Uterus (tissue), 4 donors: ENCODE results near the gene SSR1. TPM values are rescaled to one million over a fixed set of nuclear protein-coding genes. Genes with fewer than 3 reads are reported as not detected.

ENCODE experiments used
- DNase-seq, 2 donors: peaks; one replicate each; pipeline ENCODE4 v3.0.0-alpha.2; 2019 to 2020
- H3K27ac ChIP-seq, 2 donors: fragments of 200-600 bp; sonication (generic); 1 replicate in 1 of 2; 2 replicates in 1 of 2; pipeline ENCODE4 v1.5.1; 2016 to 2018
- H3K27me3 ChIP-seq, 2 donors: fragments of 200-600 bp; sonication (generic); one replicate each; pipeline ENCODE4 v1.5.1; 2018 to 2019; ENCODE audit warnings: control low read depth in 1 of 2
- H3K36me3 ChIP-seq, 2 donors: fragments of 200-600 bp; sonication (generic); one replicate each; pipeline ENCODE4 v1.5.1; 2019; ENCODE audit warnings: control low read depth in 1 of 2
- H3K4me1 ChIP-seq, 2 donors: fragments of 200-600 bp; sonication (generic); one replicate each; pipeline ENCODE4 v1.5.1; 2018 to 2019; ENCODE audit warnings: control low read depth in 1 of 2
- H3K4me3 ChIP-seq, 2 donors: fragments of 200-600 bp; sonication (generic); 1 replicate in 1 of 2; 2 replicates in 1 of 2; pipeline ENCODE4 v1.5.1; 2018 to 2019; ENCODE audit warnings: mild to moderate bottlenecking in 1 of 2
- H3K9me3 ChIP-seq, 2 donors: fragments of 200-600 bp; sonication (generic); one replicate each; pipeline ENCODE4 v1.5.1; 2019; ENCODE audit warnings: control low read depth in 1 of 2
- POLR2A ChIP-seq, 2 donors: fragments of 450-650 bp; IDR thresholded peaks; one replicate each; pipeline ENCODE4 v1.6.1; 2016; ENCODE audit warnings: antibody characterized with exemption in 2 of 2, mild to moderate bottlenecking in 1 of 2, moderate library complexity in 1 of 2
- intact Hi-C: fragments of 100-400 bp; cut with DNase I; formaldehyde crosslinking; loops from one replicate; pipeline ENCODE4 v1.15.1; 2023; ENCODE audit warnings: low total_unique reads
- total RNA-seq, 4 donors: library from RNA; depleted of rRNA in 3 of 4; stranded (reverse); fragments of >200 nt in 3 of 4; gene quantifications; one replicate each; pipeline versions ENCODE4 v1.1.0 to v1.2.4, GENCODE V29; 2014 to 2023
- TF ChIP-seq, protein P1 (sequence below), 4 experiments: fragments of 200-600 bp in 2 of 4; fragments of 450-650 bp in 2 of 4; sonication (generic) in 2 of 4; IDR thresholded peaks; one replicate each; pipeline ENCODE4 v1.5.1; 2016 to 2019; ENCODE audit warnings: antibody characterized with exemption in 4 of 4, mild to moderate bottlenecking in 2 of 4, moderate library complexity in 1 of 4
- donor health status: DM: yes; HTN: yes; CAD: no.

SSR1 gene
- total RNA-seq, 4 donors from 2014 or later, result 77.4 to 138 (median 126) TPM

GRCh38 chr6:7311176-7311575 lies 1.8 kb downstream of the SSR1 start:
- Histone ChIP-seq H3K27me3 (no peaks in the 10 kb centered on the region), H3K4me1 (peaks cover 0 to 10% of the 10 kb centered on the region in 2 donors), H3K27ac (no peak overlapping the region), H3K4me3 (no peak overlapping the region), H3K9me3 (no peaks in the 10 kb centered on the region), H3K36me3 (no peaks in the 10 kb centered on the region)
- DNase-seq, result no peak
- intact Hi-C loops, result no loop called here
- TF ChIP-seq, protein P1, sequence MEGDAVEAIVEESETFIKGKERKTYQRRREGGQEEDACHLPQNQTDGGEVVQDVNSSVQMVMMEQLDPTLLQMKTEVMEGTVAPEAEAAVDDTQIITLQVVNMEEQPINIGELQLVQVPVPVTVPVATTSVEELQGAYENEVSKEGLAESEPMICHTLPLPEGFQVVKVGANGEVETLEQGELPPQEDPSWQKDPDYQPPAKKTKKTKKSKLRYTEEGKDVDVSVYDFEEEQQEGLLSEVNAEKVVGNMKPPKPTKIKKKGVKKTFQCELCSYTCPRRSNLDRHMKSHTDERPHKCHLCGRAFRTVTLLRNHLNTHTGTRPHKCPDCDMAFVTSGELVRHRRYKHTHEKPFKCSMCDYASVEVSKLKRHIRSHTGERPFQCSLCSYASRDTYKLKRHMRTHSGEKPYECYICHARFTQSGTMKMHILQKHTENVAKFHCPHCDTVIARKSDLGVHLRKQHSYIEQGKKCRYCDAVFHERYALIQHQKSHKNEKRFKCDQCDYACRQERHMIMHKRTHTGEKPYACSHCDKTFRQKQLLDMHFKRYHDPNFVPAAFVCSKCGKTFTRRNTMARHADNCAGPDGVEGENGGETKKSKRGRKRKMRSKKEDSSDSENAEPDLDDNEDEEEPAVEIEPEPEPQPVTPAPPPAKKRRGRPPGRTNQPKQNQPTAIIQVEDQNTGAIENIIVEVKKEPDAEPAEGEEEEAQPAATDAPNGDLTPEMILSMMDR (IDR thresholded peaks at IDR 0.05), result no peak
- TF ChIP-seq POLR2A (IDR thresholded peaks at IDR 0.05), result no peak

- peaks cover 0 to 10% of the 10 kb centered on the region in 2 donors for H3K4me1 ChIP-seq
- H3K4me3 ChIP-seq, result no peak overlapping the region
- no peaks in the 10 kb centered on the region for H3K36me3 ChIP-seq
- intact Hi-C loops, result no loop called here
- H3K27me3 ChIP-seq, result no peaks in the 10 kb centered on the region
- H3K9me3 ChIP-seq, result no peaks in the 10 kb centered on the region
- no peak overlapping the region for H3K27ac ChIP-seq
- TF ChIP-seq POLR2A (IDR thresholded peaks at IDR 0.05), result no peak
- TF ChIP-seq, protein P1 (IDR thresholded peaks at IDR 0.05), result no peak
- DNase-seq, result no peak
Observed at GRCh38 chr6:7309050-7309449, 3.9 kb downstream of the SSR1 start.

DNA sequence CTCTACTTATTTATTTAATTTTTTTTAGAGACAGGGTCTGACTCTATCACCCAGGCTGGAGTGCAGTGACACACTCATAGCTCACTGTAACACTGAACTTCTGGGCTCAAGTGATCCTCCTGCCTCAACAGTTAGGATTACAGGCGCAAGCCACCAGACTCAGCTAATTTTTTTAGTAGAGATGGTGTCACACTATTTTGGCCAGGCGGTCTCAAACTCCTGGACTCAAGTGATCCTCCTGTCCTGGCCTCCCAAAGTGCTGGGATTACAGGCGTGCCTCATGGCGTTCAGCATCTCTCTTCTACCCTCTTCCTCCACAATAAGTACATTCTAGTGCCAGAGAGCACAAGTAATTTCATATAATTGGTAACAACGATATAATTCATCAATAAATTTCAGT lies 5.5 kb downstream of the SSR1 start:
- Histone ChIP-seq H3K27me3 (no peaks in the 10 kb centered on the region), H3K4me3 (no peak overlapping the region), H3K27ac (no peak overlapping the region), H3K4me1 (peaks cover 0 to 10% of the 10 kb centered on the region in 2 donors), H3K36me3 (no peaks in the 10 kb centered on the region), H3K9me3 (no peaks in the 10 kb centered on the region)
- DNase-seq, result no peak
- TF ChIP-seq POLR2A (IDR thresholded peaks at IDR 0.05), result no peak
- TF ChIP-seq, protein P1 (IDR thresholded peaks at IDR 0.05), result no peak
- intact Hi-C loops, result no loop called here

DNA sequence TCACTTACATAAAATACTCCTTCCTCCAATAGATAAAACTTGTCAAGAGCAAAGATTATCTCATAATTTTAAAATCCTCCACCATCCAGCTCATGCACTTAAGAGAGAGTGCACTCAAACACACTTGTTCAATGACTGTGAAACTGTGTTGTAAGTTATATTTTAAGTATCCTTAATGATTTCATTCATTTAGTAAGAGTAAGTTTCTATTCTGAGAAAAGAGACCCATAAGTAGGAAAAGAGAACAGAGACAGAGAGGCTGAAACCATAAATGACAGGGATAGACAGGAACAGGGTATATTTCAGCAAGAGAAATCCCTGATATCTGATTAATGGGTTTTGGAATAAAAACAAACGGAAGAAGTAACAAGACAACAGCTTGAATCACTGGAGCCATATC lies 8.2 kb downstream of the SSR1 start:
- Histone ChIP-seq H3K36me3 (no peaks in the 10 kb centered on the region), H3K4me3 (no peak overlapping the region), H3K27me3 (no peaks in the 10 kb centered on the region), H3K9me3 (no peaks in the 10 kb centered on the region), H3K27ac (no peak overlapping the region), H3K4me1 (no peaks in the 10 kb centered on the region)
- DNase-seq, result no peak
- intact Hi-C loops, result no loop called here
- TF ChIP-seq POLR2A (IDR thresholded peaks at IDR 0.05), result no peak
- TF ChIP-seq, protein P1 (IDR thresholded peaks at IDR 0.05), result no peak

- Histone ChIP-seq H3K36me3 (no peaks in the 10 kb centered on the region), H3K9me3 (no peaks in the 10 kb centered on the region), H3K4me3 (no peak overlapping the region), H3K27me3 (no peaks in the 10 kb centered on the region), H3K27ac (no peak overlapping the region), H3K4me1 (no peaks in the 10 kb centered on the region)
- TF ChIP-seq, protein P1 (IDR thresholded peaks at IDR 0.05), result no peak
- TF ChIP-seq POLR2A (IDR thresholded peaks at IDR 0.05), result no peak
- intact Hi-C loops, result no loop called here
- no peak for DNase-seq
Observed at GRCh38 chr6:7301702-7302101, 11.3 kb downstream of the SSR1 start.
